HEK293T (cell line): ENCODE data around the gene TTC9C.
"Not testable (repeated sequence)": the region's sequence is repeated elsewhere in the genome, so short reads cannot be mapped to it uniquely, and the experiment has no call there.

Experiments used
- CTCF ChIA-PET: fragments of 350-600 bp; formaldehyde crosslinking; extraction: SDS; loops from one replicate; lab custom pipeline; 2021; ENCODE audit warnings: antibody characterized with exemption, inconsistent platforms; lab: Yijun Ruan, JAX
- POLR2A ChIA-PET: fragments of 350-600 bp; formaldehyde crosslinking; extraction: SDS; loops from one replicate; lab custom pipeline; 2020; ENCODE audit warnings: antibody characterized with exemption, inconsistent platforms; lab: Yijun Ruan, JAX
- DNase-seq: peaks from one replicate; pipeline ENCODE4 v3.0.0; 2012; ENCODE audit warnings: mixed read lengths; ENCODE audit errors: extremely low spot score
- ARNT ChIP-seq: fragments of 450-650 bp; IDR thresholded peaks from 2 replicates; pipeline ENCODE4 v1.6.1; 2017; ENCODE audit warnings: mild to moderate bottlenecking
- BHLHE40 ChIP-seq: fragments of 450-650 bp; IDR thresholded peaks from 2 replicates; pipeline ENCODE4 v1.6.1; 2016; ENCODE audit warnings: mild to moderate bottlenecking, moderate library complexity, borderline replicate concordance
- CTBP1 ChIP-seq: fragments of 450-650 bp; IDR thresholded peaks from 2 replicates; pipeline ENCODE4 v1.6.1; 2016; ENCODE audit warnings: borderline replicate concordance
- ELF4 ChIP-seq: fragments of 450-650 bp; IDR thresholded peaks from 2 replicates; pipeline ENCODE4 v1.6.1; 2017; ENCODE audit warnings: antibody characterized with exemption
- FOXA1 ChIP-seq: fragments of 450-650 bp; IDR thresholded peaks from 2 replicates; pipeline ENCODE4 v1.6.1; 2016; ENCODE audit warnings: mild to moderate bottlenecking
- FOXK2 ChIP-seq: fragments of 450-650 bp; IDR thresholded peaks from 2 replicates; pipeline ENCODE4 v1.6.1; 2016; ENCODE audit warnings: mild to moderate bottlenecking
- FOXM1 ChIP-seq: fragments of 450-650 bp; IDR thresholded peaks from 2 replicates; pipeline ENCODE4 v1.6.1; 2017; ENCODE audit warnings: mild to moderate bottlenecking, borderline replicate concordance
- HDGF ChIP-seq: fragments of 450-650 bp; IDR thresholded peaks from 2 replicates; pipeline ENCODE4 v1.6.1; 2017; ENCODE audit warnings: antibody characterized with exemption, borderline replicate concordance
- L3MBTL2 ChIP-seq: fragments of 450-650 bp; conservative IDR thresholded peaks from 2 replicates; pipeline ENCODE4 v1.6.1; 2016; ENCODE audit warnings: mild to moderate bottlenecking
- LEF1 ChIP-seq: fragments of 450-650 bp; IDR thresholded peaks from 2 replicates; pipeline ENCODE4 v1.6.1; 2017; ENCODE audit warnings: mild to moderate bottlenecking, borderline replicate concordance
- NFRKB ChIP-seq: fragments of 450-650 bp; IDR thresholded peaks from 2 replicates; pipeline ENCODE4 v1.6.1; 2016; ENCODE audit warnings: mild to moderate bottlenecking, moderate library complexity
- PKNOX1 ChIP-seq: fragments of 450-650 bp; IDR thresholded peaks from 2 replicates; pipeline ENCODE4 v1.6.1; 2016
- SP1 ChIP-seq: fragments of 450-650 bp; IDR thresholded peaks from 2 replicates; pipeline ENCODE4 v1.6.1; 2017
- SUZ12 ChIP-seq: fragments of 450-650 bp; IDR thresholded peaks from 2 replicates; pipeline ENCODE4 v1.6.1; 2016; ENCODE audit warnings: mild to moderate bottlenecking
- TARDBP ChIP-seq: fragments of 450-650 bp; IDR thresholded peaks from 2 replicates; pipeline ENCODE4 v1.6.1; 2016
- ZNF384 ChIP-seq: fragments of 450-650 bp; IDR thresholded peaks from 2 replicates; pipeline ENCODE4 v1.6.1; 2016

Gene TTC9C

GRCh38 chr11:62753736-62754603 lies 25.7 kb downstream of the TTC9C start, which contains the start of gene ZBTB3:
Gene ZBTB3, minus strand, starts transcription at chr11:62754160. Its CDS starts 496 bp downstream, at chr11:62753664.
- TF ChIP-seq FOXK2 (no peak), SUZ12 (no peak), L3MBTL2 (peak; percentile 81), BHLHE40 (no peak), PKNOX1 (peak; percentile 99), FOXM1 (no peak), SP1 (peak; percentile 72), ELF4 (peak; percentile 65)
- peak; percentile 94 for DNase-seq
- POLR2A ChIA-PET, result interaction anchor here (0.7 to 6.3 kb wide), 58 partner anchors 8 to 330 kb away, joined by 3 to 97 read pairs (median 4); partner anchors contain the start of genes B3GAT3, BSCL2, C11orf98 and CSKMT
- CTCF ChIA-PET, result interaction anchor here (0.6 to 2.1 kb wide), 8 partner anchors 8 to 127 kb away, joined by 3 to 7 read pairs (median 3); partner anchors contain the start of genes POLR2G and TAF6L

GRCh38 chr11:62755086-62755615 lies 26.9 kb downstream of the TTC9C start:
- POLR2A ChIA-PET, result interaction anchor here (1.1 to 6.3 kb wide), 7 partner anchors 14 to 164 kb away, joined by 3 to 97 read pairs (median 7); partner anchors contain the start of genes HNRNPUL2, MTA2, TAF6L and TTC9C
- TF ChIP-seq CTBP1, result no peak
- TF ChIP-seq TARDBP, result no peak
- TF ChIP-seq BHLHE40, result no peak
- no peak for TF ChIP-seq SUZ12
- no peak for TF ChIP-seq HDGF
- TF ChIP-seq LEF1, result no peak
- CTCF ChIA-PET, result interaction anchor here (2.1 kb wide), 1 partner anchor 15 kb away, joined by 7 read pairs; no protein-coding TSS in a partner anchor
- DNase-seq, result no peak

GRCh38 chr11:62757846-62758788 lies 29.8 kb downstream of the TTC9C start:
- ChIA-PET POLR2A (interaction anchor here (0.6 to 1.7 kb wide), 5 partner anchors 10 to 83 kb away, joined by 3 to 7 read pairs (median 3); partner anchors contain the start of genes HNRNPUL2 and TAF6L), CTCF (no interaction called here)
- TF ChIP-seq LEF1 (no peak), SP1 (no peak), HDGF (no peak), NFRKB (no peak), ELF4 (no peak), PKNOX1 (no peak), FOXK2 (no peak), L3MBTL2 (no peak), SUZ12 (no peak), ZNF384 (no peak), FOXA1 (no peak), BHLHE40 (no peak), FOXM1 (no peak), CTBP1 (no peak), TARDBP (no peak), ARNT (no peak)
- DNase-seq, result no peak

- CTCF ChIA-PET, DNase-seq: not testable (repeated sequence)
- POLR2A ChIA-PET, result interaction anchor here (1.0 to 3.1 kb wide), 11 partner anchors 7 to 187 kb away, joined by 3 to 31 read pairs (median 7); partner anchors contain the start of genes EEF1G, HNRNPUL2, STX5 and TAF6L
These were observed 32.6 kb downstream of the TTC9C start for GRCh38 chr11:62760867-62761227.

GRCh38 chr11:62770778-62771143 lies 42.5 kb downstream of the TTC9C start:
- no peak for DNase-seq
- POLR2A ChIA-PET, result interaction anchor here (0.8 to 5.5 kb wide), 21 partner anchors 9 to 179 kb away, joined by 3 to 64 read pairs (median 4); partner anchors contain the start of genes C11orf98, CSKMT, HNRNPUL2 and LRRN4CL
- CTCF ChIA-PET, result interaction anchor here (0.6 to 3.4 kb wide), 5 partner anchors 15 to 228 kb away, joined by 3 to 16 read pairs (median 4); partner anchors contain the start of gene ZBTB3
- TF ChIP-seq ARNT (no peak), PKNOX1 (no peak), BHLHE40 (no peak), LEF1 (no peak), NFRKB (no peak), FOXM1 (no peak), CTBP1 (no peak), HDGF (no peak), ZNF384 (no peak), SUZ12 (no peak), L3MBTL2 (no peak), FOXA1 (no peak), ELF4 (no peak), TARDBP (no peak), FOXK2 (no peak)
